ENCODE measurements around the gene MAP2K4.

Gene MAP2K4

GRCh38 chr17:12037970-12038369 is 17.3 kb downstream of the MAP2K4 start:
- DNase-seq (ENCODE audit: low spot score) = no peak

GRCh38 chr17:12040478-12040877 is 19.8 kb downstream of the MAP2K4 start:
- no peak for DNase-seq (ENCODE audit: low spot score)

GRCh38 chr17:12041312-12041711 is 20.6 kb downstream of the MAP2K4 start:
- no peak for DNase-seq (ENCODE audit: low spot score)

- no peak for DNase-seq (ENCODE audit: low spot score)
These were observed 23.0 kb downstream of the MAP2K4 start for GRCh38 chr17:12043702-12044101.

GRCh38 chr17:12046786-12047185 is 26.1 kb downstream of the MAP2K4 start:
- no peak for DNase-seq (ENCODE audit: low spot score)

GRCh38 chr17:12047681-12048376 is 27.2 kb downstream of the MAP2K4 start:
- DNase-seq (ENCODE audit: low spot score) = no peak

- no peak for DNase-seq (ENCODE audit: low spot score)
These were observed 28.3 kb downstream of the MAP2K4 start for GRCh38 chr17:12048843-12049473.

- DNase-seq (ENCODE audit: low spot score) = no peak
These were observed 30.1 kb downstream of the MAP2K4 start for GRCh38 chr17:12050646-12051225.

- DNase-seq (ENCODE audit: low spot score) = no peak
These were observed 32.9 kb downstream of the MAP2K4 start for GRCh38 chr17:12053552-12053951.

GRCh38 chr17:12055889-12056288 is 35.2 kb downstream of the MAP2K4 start:
- DNase-seq (ENCODE audit: low spot score) = no peak

GRCh38 chr17:12057520-12057919 is 36.8 kb downstream of the MAP2K4 start:
- DNase-seq (ENCODE audit: low spot score) = no peak

- DNase-seq (ENCODE audit: low spot score) = no peak
These were observed 37.9 kb downstream of the MAP2K4 start for GRCh38 chr17:12058535-12058934.

- no peak for DNase-seq (ENCODE audit: low spot score)
These were observed 41.6 kb downstream of the MAP2K4 start for GRCh38 chr17:12062249-12062648.

GRCh38 chr17:12064395-12064794 is 43.7 kb downstream of the MAP2K4 start:
- DNase-seq (ENCODE audit: low spot score) = no peak

GRCh38 chr17:12067485-12067884 is 46.8 kb downstream of the MAP2K4 start:
- DNase-seq (ENCODE audit: low spot score) = no peak

- no peak for DNase-seq (ENCODE audit: low spot score)
These were observed 48.3 kb downstream of the MAP2K4 start for GRCh38 chr17:12068946-12069345.

- DNase-seq (ENCODE audit: low spot score) = no peak
These were observed 49.9 kb downstream of the MAP2K4 start for GRCh38 chr17:12070561-12070960.

GRCh38 chr17:12074346-12074745 is 53.7 kb downstream of the MAP2K4 start:
- DNase-seq (ENCODE audit: low spot score) = no peak

GRCh38 chr17:12077773-12078172 is 57.1 kb downstream of the MAP2K4 start:
- DNase-seq (ENCODE audit: low spot score) = no peak

- DNase-seq (ENCODE audit: low spot score) = no peak
These were observed 58.1 kb downstream of the MAP2K4 start for GRCh38 chr17:12078791-12079190.

- DNase-seq (ENCODE audit: low spot score) = no peak
These were observed 61.0 kb downstream of the MAP2K4 start for GRCh38 chr17:12081720-12082119.

- DNase-seq (ENCODE audit: low spot score) = no peak
These were observed 64.6 kb downstream of the MAP2K4 start for GRCh38 chr17:12085076-12085949.

GRCh38 chr17:12088035-12088434 is 67.4 kb downstream of the MAP2K4 start:
- DNase-seq (ENCODE audit: low spot score) = no peak
